Measurements from ENCODE around the gene RAB4A. TPM values are rescaled to one million over a fixed set of nuclear protein-coding genes. Genes with fewer than 3 reads are reported as not detected.

The RAB4A gene
- total and polyA plus RNA-seq, 3 experiments from 2014 or later: 24.4 to 34.9 (median 32.2) TPM

- Mint-ChIP-seq H3K4me1 (peaks cover 19 to 29% (median 19%) of the 10 kb centered on the region in 3 donors), H3K36me3 (peaks cover 0 to 10% (median 0%) of the 10 kb centered on the region in 3 donors), H3K9me3 (no peaks in the 10 kb centered on the region), H3K27ac (peak overlapping the region in 2 of 8 donors; percentile 41 to 53), H3K27me3 (peaks cover 11 to 36% of the 10 kb centered on the region in 2 donors), H3K4me3 (peak overlapping the region in 6 of 7 donors; percentile 3 to 95 (median 49))
- Histone ChIP-seq H3K27ac (ENCODE audit: low read depth, low read length) (no peak overlapping the region), H3K36me3 (ENCODE audit: insufficient read depth, low read length) (no peaks in the 10 kb centered on the region), H3K27me3 (ENCODE audit: insufficient read depth, low read length, poor library complexity, severe bottlenecking) (no peaks in the 10 kb centered on the region), H3K4me3 (ENCODE audit: low read length) (no peak overlapping the region), H3K9me3 (ENCODE audit: low read length) (no peaks in the 10 kb centered on the region), H3K4me1 (ENCODE audit: insufficient read depth, low read length) (peaks cover 14% of the 10 kb centered on the region)
- no peak for DNase-seq
- CTCF ChIA-PET: interaction anchor here (1.6 kb wide), 1 partner anchor 136 kb away, joined by 3 read pairs; no protein-coding TSS in a partner anchor
- POLR2A ChIA-PET: no interaction called here
Measured at GRCh38 chr1:229344937-229345684, 74.2 kb downstream of the RAB4A start.

GRCh38 chr1:229347528-229347927 lies 76.6 kb downstream of the RAB4A start:
- no peak overlapping the region for H3K27ac ChIP-seq (ENCODE audit: low read depth, low read length)
- peaks cover 14 to 40% of the 10 kb centered on the region in 2 donors for H3K27me3 Mint-ChIP-seq
- H3K27me3 ChIP-seq (ENCODE audit: insufficient read depth, low read length, poor library complexity, severe bottlenecking): no peaks in the 10 kb centered on the region
- no peaks in the 10 kb centered on the region for H3K4me1 ChIP-seq (ENCODE audit: insufficient read depth, low read length)
- no peak for DNase-seq
- H3K4me1 Mint-ChIP-seq: peaks cover 4 to 14% (median 6%) of the 10 kb centered on the region in 3 donors
- peaks cover 0 to 5% (median 0%) of the 10 kb centered on the region in 3 donors for H3K36me3 Mint-ChIP-seq
- H3K9me3 Mint-ChIP-seq: no peaks in the 10 kb centered on the region
- ChIA-PET POLR2A (no interaction called here), CTCF (no interaction called here)
- no peak overlapping the region for H3K27ac Mint-ChIP-seq
- no peaks in the 10 kb centered on the region for H3K36me3 ChIP-seq (ENCODE audit: insufficient read depth, low read length)
- H3K4me3 Mint-ChIP-seq: peak overlapping the region in 1 of 7 donors; percentile 95
- no peaks in the 10 kb centered on the region for H3K9me3 ChIP-seq (ENCODE audit: low read length)
- H3K4me3 ChIP-seq (ENCODE audit: low read length): no peak overlapping the region

- H3K27me3 Mint-ChIP-seq: peaks cover 14 to 48% of the 10 kb centered on the region in 2 donors
- Histone ChIP-seq H3K36me3 (ENCODE audit: insufficient read depth, low read length) (no peaks in the 10 kb centered on the region), H3K4me1 (ENCODE audit: insufficient read depth, low read length) (no peaks in the 10 kb centered on the region), H3K27ac (ENCODE audit: low read depth, low read length) (peak overlapping the region; percentile 12), H3K9me3 (ENCODE audit: low read length) (no peaks in the 10 kb centered on the region), H3K27me3 (ENCODE audit: insufficient read depth, low read length, poor library complexity, severe bottlenecking) (peaks cover 4% of the 10 kb centered on the region), H3K4me3 (ENCODE audit: low read length) (no peak overlapping the region)
- H3K9me3 Mint-ChIP-seq: peaks cover 0 to 4% (median 0%) of the 10 kb centered on the region in 5 donors
- H3K27ac Mint-ChIP-seq: peak overlapping the region in 1 of 8 donors; percentile 15
- ChIA-PET CTCF (no interaction called here), POLR2A (no interaction called here)
- no peaks in the 10 kb centered on the region for H3K36me3 Mint-ChIP-seq
- H3K4me1 Mint-ChIP-seq: no peaks in the 10 kb centered on the region
- no peak for DNase-seq
- no peak overlapping the region for H3K4me3 Mint-ChIP-seq
Measured at GRCh38 chr1:229349463-229350385, 78.8 kb downstream of the RAB4A start.

GRCh38 chr1:229352975-229353374 lies 82.1 kb downstream of the RAB4A start:
- Histone ChIP-seq H3K9me3 (ENCODE audit: low read length) (no peaks in the 10 kb centered on the region), H3K36me3 (ENCODE audit: insufficient read depth, low read length) (no peaks in the 10 kb centered on the region), H3K4me1 (ENCODE audit: insufficient read depth, low read length) (no peaks in the 10 kb centered on the region), H3K4me3 (ENCODE audit: low read length) (no peak overlapping the region), H3K27me3 (ENCODE audit: insufficient read depth, low read length, poor library complexity, severe bottlenecking) (peaks cover 4% of the 10 kb centered on the region), H3K27ac (ENCODE audit: low read depth, low read length) (no peak overlapping the region)
- peaks cover 25 to 55% of the 10 kb centered on the region in 2 donors for H3K27me3 Mint-ChIP-seq
- peaks cover 8 to 15% (median 10%) of the 10 kb centered on the region in 5 donors for H3K9me3 Mint-ChIP-seq
- ChIA-PET POLR2A (no interaction called here), CTCF (no interaction called here)
- no peak for DNase-seq
- H3K4me1 Mint-ChIP-seq: no peaks in the 10 kb centered on the region
- no peak overlapping the region for H3K4me3 Mint-ChIP-seq
- peaks cover 0 to 7% (median 0%) of the 10 kb centered on the region in 3 donors for H3K36me3 Mint-ChIP-seq
- H3K27ac Mint-ChIP-seq: no peak overlapping the region

GRCh38 chr1:229354226-229354625 lies 83.3 kb downstream of the RAB4A start:
- peaks cover 4% of the 10 kb centered on the region for H3K27me3 ChIP-seq (ENCODE audit: insufficient read depth, low read length, poor library complexity, severe bottlenecking)
- H3K36me3 Mint-ChIP-seq: peaks cover 0 to 7% (median 0%) of the 10 kb centered on the region in 3 donors
- no peak overlapping the region for H3K4me3 Mint-ChIP-seq
- no peaks in the 10 kb centered on the region for H3K4me1 Mint-ChIP-seq
- H3K27ac Mint-ChIP-seq: no peak overlapping the region
- no peaks in the 10 kb centered on the region for H3K36me3 ChIP-seq (ENCODE audit: insufficient read depth, low read length)
- H3K27ac ChIP-seq (ENCODE audit: low read depth, low read length): no peak overlapping the region
- ChIA-PET CTCF (no interaction called here), POLR2A (no interaction called here)
- no peak overlapping the region for H3K4me3 ChIP-seq (ENCODE audit: low read length)
- no peaks in the 10 kb centered on the region for H3K9me3 ChIP-seq (ENCODE audit: low read length)
- peaks cover 8 to 15% (median 10%) of the 10 kb centered on the region in 5 donors for H3K9me3 Mint-ChIP-seq
- H3K4me1 ChIP-seq (ENCODE audit: insufficient read depth, low read length): no peaks in the 10 kb centered on the region
- peaks cover 29 to 60% of the 10 kb centered on the region in 2 donors for H3K27me3 Mint-ChIP-seq
- no peak for DNase-seq

Other genes starting within 250 kb of the RAB4A start
- 1 to 10 TPM; 4.4 to 4.9 TPM for gene CCSAP, start 71.9 kb downstream of the RAB4A start, total RNA-seq
- gene CCSAP, start 71.9 kb downstream of the RAB4A start, polyA plus RNA-seq: 2.1 TPM
- not detected for gene ACTA1, start 163.0 kb downstream of the RAB4A start, total RNA-seq
- not detected for gene ACTA1, start 163.0 kb downstream of the RAB4A start, polyA plus RNA-seq
- 10 to 100 TPM; 51.1 to 57.9 TPM for gene NUP133, start 237.2 kb downstream of the RAB4A start, total RNA-seq
- 19.9 TPM for gene NUP133, start 237.2 kb downstream of the RAB4A start, polyA plus RNA-seq

All from CD8-positive, alpha-beta memory T cell (primary cell).